GM04503 (cell line): Measurements from ENCODE around the gene OR6B1.
"Not testable (repeated sequence)": the region's sequence is repeated elsewhere in the genome, so short reads cannot be mapped to it uniquely, and the experiment has no call there.

Experiments used
- DNase-seq: peaks from one replicate; pipeline ENCODE4 v3.0.0-alpha.2; 2012; ENCODE audit warnings: low read depth

The OR6B1 gene

DNA sequence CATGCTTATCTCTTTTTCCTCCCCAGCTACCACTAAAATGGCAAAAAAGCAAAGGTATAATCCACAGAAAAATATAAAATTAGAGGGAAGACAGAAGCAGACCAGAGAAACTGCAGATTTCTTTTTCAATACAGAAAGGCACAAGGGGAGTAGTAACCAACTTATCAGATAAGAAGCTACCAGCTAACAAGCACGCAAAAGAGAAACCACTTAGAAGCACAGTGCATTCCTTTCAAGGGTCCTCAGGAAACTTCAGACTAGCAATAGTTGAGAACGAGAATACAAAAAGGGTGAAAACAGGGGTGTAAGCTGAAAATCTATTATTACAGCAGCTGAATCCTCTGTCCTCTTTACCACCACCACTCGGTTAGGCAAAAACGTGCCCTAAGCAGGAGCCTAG lies 38.8 kb downstream of the OR6B1 start:
- no peak for DNase-seq

DNA sequence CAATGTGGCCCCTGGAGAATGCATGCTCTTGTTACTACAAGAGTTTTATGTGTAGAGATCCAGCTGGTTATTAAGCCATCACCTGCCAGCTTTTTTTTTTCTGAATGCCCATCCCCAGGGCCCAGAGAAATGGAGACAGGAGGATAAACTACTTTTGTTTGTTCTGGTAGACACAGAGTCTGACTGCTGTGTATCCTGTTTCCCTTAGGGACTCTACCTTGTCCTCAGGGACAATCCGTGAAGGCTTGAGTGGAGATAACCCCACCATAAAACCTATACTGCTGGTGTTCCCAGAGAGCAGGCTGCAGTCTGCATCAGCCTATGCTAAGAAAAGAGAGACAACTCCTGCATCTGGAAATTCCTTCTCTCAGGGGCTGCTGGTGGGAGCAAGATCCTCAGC lies 48.5 kb downstream of the OR6B1 start, which contains the start of gene OR2A5:
Gene OR2A5, plus strand, starts transcription at position 301 of the 400 bp plus-strand sequence. CDS start 1,454 bp downstream, outside the sequence.
- no peak for DNase-seq

DNA sequence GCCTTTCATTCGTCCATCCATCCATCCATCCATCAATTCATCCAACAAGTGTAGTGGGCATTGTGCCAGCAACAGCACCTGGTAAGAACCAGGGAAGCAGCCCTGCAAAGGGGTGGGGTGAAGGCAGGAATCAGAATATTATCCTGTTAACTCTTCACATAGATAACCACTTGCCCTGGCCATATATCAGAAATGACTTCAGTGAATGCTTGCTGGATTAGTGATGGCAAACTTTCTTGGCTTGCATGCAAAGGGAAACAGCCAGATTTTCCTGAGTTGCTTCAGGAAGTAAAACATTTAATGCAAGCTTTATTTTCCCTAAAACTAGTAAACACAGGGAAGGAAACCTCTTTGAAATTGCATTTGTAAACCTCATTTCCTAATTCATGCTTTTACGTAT lies 49.4 kb downstream of the OR6B1 start:
- no peak for DNase-seq

DNA sequence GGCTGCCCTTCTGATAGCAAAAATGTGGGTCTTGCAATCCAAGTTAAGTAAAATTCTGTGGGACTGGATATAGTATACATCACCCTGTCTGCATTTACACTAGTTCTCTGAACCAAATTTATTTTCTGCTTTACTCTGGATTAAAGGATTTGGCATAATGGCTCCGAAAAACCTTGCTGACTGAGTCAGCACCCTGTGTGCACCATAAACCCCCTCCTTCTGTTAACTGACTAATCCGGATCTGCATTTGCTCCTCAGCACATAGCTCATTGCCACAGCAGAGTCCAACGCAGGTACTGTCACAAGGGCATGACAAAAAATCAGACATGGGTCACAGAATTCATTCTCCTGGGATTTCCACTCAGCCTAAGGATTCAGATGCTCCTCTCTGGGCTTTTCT lies 50.0 kb downstream of the OR6B1 start:
- DNase-seq: no peak

DNA sequence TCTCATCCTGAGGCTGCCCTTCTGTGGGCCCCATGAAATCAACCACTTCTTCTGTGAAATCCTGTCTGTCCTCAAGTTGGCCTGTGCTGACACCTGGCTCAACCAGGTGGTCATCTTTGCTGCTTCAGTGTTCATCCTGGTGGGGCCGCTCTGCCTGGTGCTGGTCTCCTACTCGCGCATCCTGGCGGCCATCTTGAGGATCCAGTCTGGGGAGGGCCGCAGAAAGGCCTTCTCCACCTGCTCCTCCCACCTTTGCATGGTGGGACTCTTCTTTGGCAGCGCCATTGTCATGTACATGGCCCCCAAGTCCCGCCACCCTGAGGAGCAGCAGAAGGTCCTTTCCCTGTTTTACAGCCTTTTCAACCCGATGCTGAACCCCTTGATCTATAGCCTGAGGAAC lies 50.8 kb downstream of the OR6B1 start:
- not testable (repeated sequence) for DNase-seq

DNA sequence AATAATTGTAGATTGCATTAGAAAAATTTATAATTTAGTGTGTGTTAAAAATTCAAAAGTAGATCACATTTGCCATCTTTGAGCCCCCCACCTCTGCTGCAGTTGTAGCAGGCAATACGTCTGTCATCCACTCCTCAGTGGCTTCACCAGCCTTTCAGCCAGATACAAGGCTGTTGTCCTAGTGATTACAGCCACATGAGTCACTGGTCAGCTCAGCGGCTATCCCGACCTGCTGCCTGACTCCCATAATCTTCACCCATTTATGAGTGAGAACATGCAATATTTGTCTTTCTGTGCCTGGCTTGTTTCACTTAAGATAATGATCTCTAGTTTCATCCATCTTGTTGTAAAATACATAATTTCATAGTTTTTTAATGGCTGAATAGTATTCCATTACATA lies 57.8 kb downstream of the OR6B1 start:
- DNase-seq: no peak
